ENCODE data around the gene GLIS2. TPM values are rescaled to one million over a fixed set of nuclear protein-coding genes. Genes with fewer than 3 reads are reported as not detected.

GLIS2 gene
- total RNA-seq = 1 to 10 TPM; 1.0 to 1.2 TPM
- polyA plus RNA-seq = 1 to 10 TPM in 1 of 2 donors, under 1 TPM in 1; 0.68 to 1.4 TPM

GRCh38 chr16:4315186-4316107 lies at the start of gene GLIS2:
GLIS2 (plus strand) TSS chr16:4316067; CDS start chr16:4332281, 16,214 bp downstream.
- H3K9me3 ChIP-seq (ENCODE audit: control insufficient read depth in 4 of 4, low read length in 3 of 4) = no peaks in the 10 kb centered on the region
- peaks cover 0 to 4% (median 0%) of the 10 kb centered on the region in 4 donors for H3K27me3 ChIP-seq (ENCODE audit: control insufficient read depth in 4 of 4, insufficient read depth in 4 of 4, low read length in 3 of 4)
- H3K4me1 ChIP-seq (ENCODE audit: control insufficient read depth in 4 of 4, insufficient read depth in 4 of 4, low read length in 3 of 4) = peaks cover 10 to 36% (median 26%) of the 10 kb centered on the region in 4 donors
- WGBS = under 1% methylated on average over 110 of the region's 115 CpGs
- peak within 1 kb of the TSS in 2 of 3 donors; percentile 43 to 61 for H3K4me3 ChIP-seq (ENCODE audit: low read depth in 1 of 3, low read length in 3 of 3)
- DNase-seq (ENCODE audit: low spot score) = peak; percentile 68
- no peaks in the 10 kb centered on the region for H3K36me3 ChIP-seq (ENCODE audit: control insufficient read depth in 4 of 4, insufficient read depth in 3 of 4, low read depth in 1 of 4, low read length in 3 of 4)
- peak within 1 kb of the TSS; percentile 76 to 79 for H3K27ac ChIP-seq (ENCODE audit: low read depth in 1 of 2, low read length in 2 of 2)
- H3K9ac ChIP-seq (ENCODE audit: low read depth in 1 of 2, low read length in 2 of 2) = no peak within 1 kb of the TSS
- no peak for TF ChIP-seq EGR1 (IDR thresholded peaks at IDR 0.05; ENCODE audit: low read depth in 2 of 2)
- no peak for TF ChIP-seq HNF4A (conservative IDR thresholded peaks at IDR 0.05)
- no peak for TF ChIP-seq RXRA (IDR thresholded peaks at IDR 0.05)

- DNase-seq (ENCODE audit: low spot score) = no peak
- WGBS = 97% methylated on average over 6 of the region's 6 CpGs
- no peak overlapping the region for H3K27ac ChIP-seq (ENCODE audit: low read depth in 1 of 2, low read length in 2 of 2)
- H3K4me3 ChIP-seq (ENCODE audit: low read depth in 1 of 3, low read length in 3 of 3) = no peak overlapping the region
- no peak overlapping the region for H3K9ac ChIP-seq (ENCODE audit: low read depth in 1 of 2, low read length in 2 of 2)
- peaks cover 0 to 9% (median 0%) of the 10 kb centered on the region in 4 donors for H3K36me3 ChIP-seq (ENCODE audit: control insufficient read depth in 4 of 4, insufficient read depth in 3 of 4, low read depth in 1 of 4, low read length in 3 of 4)
- H3K4me1 ChIP-seq (ENCODE audit: control insufficient read depth in 4 of 4, insufficient read depth in 4 of 4, low read length in 3 of 4) = peaks cover 4 to 21% (median 8%) of the 10 kb centered on the region in 4 donors
- no peak for TF ChIP-seq TAF1 (conservative IDR thresholded peaks at IDR 0.05)
- TF ChIP-seq GABPA (IDR thresholded peaks at IDR 0.05 in 1 of 2, conservative IDR thresholded peaks at IDR 0.05 in 1 of 2) = no peak
- no peak for TF ChIP-seq HNF4A (conservative IDR thresholded peaks at IDR 0.05)
- no peak for TF ChIP-seq FOXA1 (IDR thresholded peaks at IDR 0.05)
- no peak for TF ChIP-seq MAX (IDR thresholded peaks at IDR 0.05)
- no peak for TF ChIP-seq ZBTB33 (IDR thresholded peaks at IDR 0.05)
- TF ChIP-seq EGR1 (IDR thresholded peaks at IDR 0.05; ENCODE audit: low read depth in 2 of 2) = no peak
- no peak for TF ChIP-seq REST (IDR thresholded peaks at IDR 0.05)
- no peak for TF ChIP-seq JUND (IDR thresholded peaks at IDR 0.05)
- no peak for TF ChIP-seq CTCF (IDR thresholded peaks at IDR 0.05; ENCODE audit: low read depth, low read length, missing input control)
- no peak for TF ChIP-seq ATF3 (IDR thresholded peaks at IDR 0.05)
- no peak for TF ChIP-seq SP1 (IDR thresholded peaks at IDR 0.05)
- TF ChIP-seq HNF4G (IDR thresholded peaks at IDR 0.05) = no peak
- no peak for TF ChIP-seq FOXA2 (IDR thresholded peaks at IDR 0.05)
- no peak for TF ChIP-seq RAD21 (IDR thresholded peaks at IDR 0.05)
- H3K27me3 ChIP-seq (ENCODE audit: control insufficient read depth in 4 of 4, insufficient read depth in 4 of 4, low read length in 3 of 4) = no peaks in the 10 kb centered on the region
- no peaks in the 10 kb centered on the region for H3K9me3 ChIP-seq (ENCODE audit: control insufficient read depth in 4 of 4, low read length in 3 of 4)
Observed at GRCh38 chr16:4266372-4266771, 49.5 kb upstream of the GLIS2 start.

All from liver (tissue), 9 donors.